HEK293 (cell line): ENCODE measurements around the gene DPYD.

Experiments used
- CTCF ChIA-PET: fragments of 350-600 bp; formaldehyde crosslinking; extraction: SDS; loops from one replicate; lab custom pipeline; 2021; ENCODE audit warnings: antibody characterized with exemption; lab: Yijun Ruan, JAX
- POLR2A ChIA-PET: fragments of 300-600 bp; formaldehyde crosslinking; extraction: SDS; loops from one replicate; lab custom pipeline; 2020; ENCODE audit warnings: antibody characterized with exemption, inconsistent platforms; lab: Yijun Ruan, JAX
- H3K27ac ChIP-seq: fragments of 200-500 bp; sonication (Bioruptor generic); 2 replicates; pipeline ENCODE4 v1.5.1; 2014; ENCODE audit warnings: low read depth, low read length, control low read depth, inconsistent platforms; ENCODE audit errors: extremely low read depth
- H3K36me3 ChIP-seq, 2 experiments: fragments of 200-500 bp in 1 of 2; sonication (Bioruptor generic) in 1 of 2; 1 replicate in 1 of 2; 2 replicates in 1 of 2; pipeline ENCODE4 v1.5.1; 2014 to 2017; ENCODE audit warnings: inconsistent platforms in 2 of 2, low read length in 2 of 2; ENCODE audit not compliant: control insufficient read depth in 2 of 2, insufficient read depth in 1 of 2
- H3K4me1 ChIP-seq: fragments of 200-500 bp; sonication (Bioruptor generic); 2 replicates; pipeline ENCODE4 v1.5.1; 2014; ENCODE audit warnings: mild to moderate bottlenecking, low read length, inconsistent platforms; ENCODE audit not compliant: control insufficient read depth, insufficient read depth
- H3K4me3 ChIP-seq: 2 replicates; pipeline ENCODE4 v1.5.1; 2011; ENCODE audit warnings: low read depth, mild to moderate bottlenecking, control low read depth, low read length, moderate library complexity
- H3K9me3 ChIP-seq: fragments of 200-500 bp; sonication (Bioruptor generic); 2 replicates; pipeline ENCODE4 v1.5.1; 2014; ENCODE audit warnings: low read depth, low read length, inconsistent platforms; ENCODE audit not compliant: control insufficient read depth, insufficient read depth
- KLF7 ChIP-seq: fragments of 450-650 bp; formaldehyde crosslinking; IDR thresholded peaks from 2 replicates; pipeline ENCODE4 v1.5.1; 2016; ENCODE audit warnings: missing biosample characterization, missing genetic modification characterization, borderline replicate concordance
- MZF1 ChIP-seq: fragments of 450-650 bp; formaldehyde crosslinking; IDR thresholded peaks from 2 replicates; pipeline ENCODE4 v1.5.1; 2017; ENCODE audit warnings: missing biosample characterization, missing genetic modification characterization, borderline replicate concordance
- SP7 ChIP-seq: fragments of 450-650 bp; formaldehyde crosslinking; IDR thresholded peaks from 2 replicates; pipeline ENCODE4 v1.5.1; 2016; ENCODE audit warnings: missing biosample characterization, missing genetic modification characterization
- ZBTB44 ChIP-seq: fragments of 450-650 bp; IDR thresholded peaks from 2 replicates; pipeline ENCODE4 v1.5.1; 2018; ENCODE audit warnings: missing biosample characterization, mild to moderate bottlenecking, missing genetic modification characterization
- ZBTB8A ChIP-seq: fragments of 450-650 bp; formaldehyde crosslinking; IDR thresholded peaks from 2 replicates; pipeline ENCODE4 v1.5.1; 2016; ENCODE audit warnings: missing biosample characterization, missing genetic modification characterization
- ZFP37 ChIP-seq: fragments of 450-650 bp; formaldehyde crosslinking; IDR thresholded peaks from 2 replicates; pipeline ENCODE4 v1.5.1; 2016; ENCODE audit warnings: missing biosample characterization, missing genetic modification characterization
- ZNF112 ChIP-seq: fragments of 450-650 bp; formaldehyde crosslinking; IDR thresholded peaks from 2 replicates; pipeline ENCODE4 v1.5.0; 2017; ENCODE audit warnings: missing biosample characterization, missing genetic modification characterization
- ZNF2 ChIP-seq: fragments of 450-650 bp; formaldehyde crosslinking; IDR thresholded peaks from 2 replicates; pipeline ENCODE4 v1.5.1; 2016; ENCODE audit warnings: missing biosample characterization, missing genetic modification characterization
- ZNF266 ChIP-seq: fragments of 450-650 bp; formaldehyde crosslinking; IDR thresholded peaks from 2 replicates; pipeline ENCODE4 v1.5.1; 2016; ENCODE audit warnings: missing biosample characterization, missing genetic modification characterization, low read depth
- ZNF280C ChIP-seq: fragments of 450-650 bp; formaldehyde crosslinking; IDR thresholded peaks from 2 replicates; pipeline ENCODE4 v1.5.1; 2016; ENCODE audit warnings: missing biosample characterization, missing genetic modification characterization
- ZNF426 ChIP-seq: fragments of 450-650 bp; formaldehyde crosslinking; IDR thresholded peaks from 2 replicates; pipeline ENCODE4 v1.5.1; 2017; ENCODE audit warnings: missing biosample characterization, missing genetic modification characterization, mild to moderate bottlenecking, inconsistent platforms, moderate library complexity
- ZNF510 ChIP-seq: fragments of 450-650 bp; formaldehyde crosslinking; IDR thresholded peaks from 2 replicates; pipeline ENCODE4 v1.5.1; 2018; ENCODE audit warnings: mild to moderate bottlenecking, missing genetic modification characterization, missing biosample characterization; ENCODE audit not compliant: insufficient replicate concordance
- ZNF621 ChIP-seq: fragments of 450-650 bp; formaldehyde crosslinking; IDR thresholded peaks from 2 replicates; pipeline ENCODE4 v1.5.1; 2017; ENCODE audit warnings: missing biosample characterization, missing genetic modification characterization
- ZNF626 ChIP-seq: fragments of 450-650 bp; sonication (Bioruptor Pico); formaldehyde crosslinking; IDR thresholded peaks from 2 replicates; pipeline ENCODE4 v1.5.1; 2018; ENCODE audit warnings: missing biosample characterization, missing genetic modification characterization, inconsistent platforms
- ZNF704 ChIP-seq: fragments of 450-650 bp; formaldehyde crosslinking; IDR thresholded peaks from 2 replicates; pipeline ENCODE4 v1.5.1; 2016; ENCODE audit warnings: missing biosample characterization, missing genetic modification characterization
- ZNF837 ChIP-seq: fragments of 450-650 bp; formaldehyde crosslinking; IDR thresholded peaks from 2 replicates; pipeline ENCODE4 v1.5.1; 2016; ENCODE audit warnings: missing biosample characterization, missing genetic modification characterization
- TF ChIP-seq, protein P1 (sequence below): fragments of 450-650 bp; formaldehyde crosslinking; IDR thresholded peaks from 2 replicates; pipeline ENCODE4 v1.5.0; 2017; ENCODE audit warnings: missing biosample characterization, missing genetic modification characterization, borderline replicate concordance
- TF ChIP-seq, protein P2 (sequence below): fragments of 450-650 bp; formaldehyde crosslinking; IDR thresholded peaks from 2 replicates; pipeline ENCODE4; 2016; ENCODE audit warnings: missing biosample characterization, missing genetic modification characterization
- TF ChIP-seq, protein P3 (sequence below): fragments of 450-650 bp; formaldehyde crosslinking; conservative IDR thresholded peaks from 2 replicates; pipeline ENCODE4 v1.5.1; 2016; ENCODE audit warnings: low read depth, missing biosample characterization, missing genetic modification characterization
- TF ChIP-seq, protein P4 (sequence below): IDR thresholded peaks from 2 replicates; pipeline ENCODE4 v1.6.1; 2011; ENCODE audit warnings: mild to moderate bottlenecking, low read depth, low read length, borderline replicate concordance
- TF ChIP-seq, protein P5 (sequence below): fragments of 450-650 bp; formaldehyde crosslinking; IDR thresholded peaks from 2 replicates; pipeline ENCODE4 v1.5.1; 2016; ENCODE audit warnings: missing biosample characterization, missing genetic modification characterization

DPYD gene

GRCh38 chr1:97383797-97384196, 537.0 kb downstream of the DPYD start:
- Histone ChIP-seq H3K36me3 (no peaks in the 10 kb centered on the region), H3K27ac (no peak overlapping the region), H3K9me3 (no peaks in the 10 kb centered on the region), H3K4me1 (no peaks in the 10 kb centered on the region), H3K4me3 (no peak overlapping the region)
- CTCF ChIA-PET = interaction anchor here (0.6 to 0.7 kb wide), 2 partner anchors 16 to 18 kb away, joined by 3 to 4 read pairs; no protein-coding TSS in a partner anchor
- POLR2A ChIA-PET = no interaction called here
- TF ChIP-seq, protein P1, sequence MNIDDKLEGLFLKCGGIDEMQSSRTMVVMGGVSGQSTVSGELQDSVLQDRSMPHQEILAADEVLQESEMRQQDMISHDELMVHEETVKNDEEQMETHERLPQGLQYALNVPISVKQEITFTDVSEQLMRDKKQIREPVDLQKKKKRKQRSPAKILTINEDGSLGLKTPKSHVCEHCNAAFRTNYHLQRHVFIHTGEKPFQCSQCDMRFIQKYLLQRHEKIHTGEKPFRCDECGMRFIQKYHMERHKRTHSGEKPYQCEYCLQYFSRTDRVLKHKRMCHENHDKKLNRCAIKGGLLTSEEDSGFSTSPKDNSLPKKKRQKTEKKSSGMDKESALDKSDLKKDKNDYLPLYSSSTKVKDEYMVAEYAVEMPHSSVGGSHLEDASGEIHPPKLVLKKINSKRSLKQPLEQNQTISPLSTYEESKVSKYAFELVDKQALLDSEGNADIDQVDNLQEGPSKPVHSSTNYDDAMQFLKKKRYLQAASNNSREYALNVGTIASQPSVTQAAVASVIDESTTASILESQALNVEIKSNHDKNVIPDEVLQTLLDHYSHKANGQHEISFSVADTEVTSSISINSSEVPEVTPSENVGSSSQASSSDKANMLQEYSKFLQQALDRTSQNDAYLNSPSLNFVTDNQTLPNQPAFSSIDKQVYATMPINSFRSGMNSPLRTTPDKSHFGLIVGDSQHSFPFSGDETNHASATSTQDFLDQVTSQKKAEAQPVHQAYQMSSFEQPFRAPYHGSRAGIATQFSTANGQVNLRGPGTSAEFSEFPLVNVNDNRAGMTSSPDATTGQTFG = no peak
- TF ChIP-seq ZNF621 (tag by site-specific recombination) = no peak
- TF ChIP-seq ZNF704 (tag by site-specific recombination) = no peak
- TF ChIP-seq ZBTB8A (tag by site-specific recombination) = no peak
- TF ChIP-seq ZNF510 (tag by site-specific recombination) = no peak
- no peak for TF ChIP-seq MZF1 (tag by site-specific recombination)
- TF ChIP-seq ZNF2 (tag by site-specific recombination) = no peak
- TF ChIP-seq, protein P2, sequence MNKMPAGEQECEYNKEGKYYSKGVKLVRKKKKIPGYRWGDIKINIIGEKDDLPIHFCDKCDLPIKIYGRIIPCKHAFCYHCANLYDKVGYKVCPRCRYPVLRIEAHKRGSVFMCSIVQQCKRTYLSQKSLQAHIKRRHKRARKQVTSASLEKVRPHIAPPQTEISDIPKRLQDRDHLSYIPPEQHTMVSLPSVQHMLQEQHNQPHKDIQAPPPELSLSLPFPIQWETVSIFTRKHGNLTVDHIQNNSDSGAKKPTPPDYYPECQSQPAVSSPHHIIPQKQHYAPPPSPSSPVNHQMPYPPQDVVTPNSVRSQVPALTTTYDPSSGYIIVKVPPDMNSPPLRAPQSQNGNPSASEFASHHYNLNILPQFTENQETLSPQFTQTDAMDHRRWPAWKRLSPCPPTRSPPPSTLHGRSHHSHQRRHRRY = no peak
- no peak for TF ChIP-seq ZNF426 (tag by site-specific recombination)

GRCh38 chr1:97382206-97382605, 538.6 kb downstream of the DPYD start:
- Histone ChIP-seq H3K27ac (no peak overlapping the region), H3K4me3 (no peak overlapping the region), H3K9me3 (no peaks in the 10 kb centered on the region), H3K36me3 (no peaks in the 10 kb centered on the region), H3K4me1 (no peaks in the 10 kb centered on the region)
- ChIA-PET POLR2A (no interaction called here), CTCF (no interaction called here)
- TF ChIP-seq ZNF837 (tag by site-specific recombination) = no peak
- no peak for TF ChIP-seq ZNF266 (tag by site-specific recombination)
- TF ChIP-seq, protein P3, sequence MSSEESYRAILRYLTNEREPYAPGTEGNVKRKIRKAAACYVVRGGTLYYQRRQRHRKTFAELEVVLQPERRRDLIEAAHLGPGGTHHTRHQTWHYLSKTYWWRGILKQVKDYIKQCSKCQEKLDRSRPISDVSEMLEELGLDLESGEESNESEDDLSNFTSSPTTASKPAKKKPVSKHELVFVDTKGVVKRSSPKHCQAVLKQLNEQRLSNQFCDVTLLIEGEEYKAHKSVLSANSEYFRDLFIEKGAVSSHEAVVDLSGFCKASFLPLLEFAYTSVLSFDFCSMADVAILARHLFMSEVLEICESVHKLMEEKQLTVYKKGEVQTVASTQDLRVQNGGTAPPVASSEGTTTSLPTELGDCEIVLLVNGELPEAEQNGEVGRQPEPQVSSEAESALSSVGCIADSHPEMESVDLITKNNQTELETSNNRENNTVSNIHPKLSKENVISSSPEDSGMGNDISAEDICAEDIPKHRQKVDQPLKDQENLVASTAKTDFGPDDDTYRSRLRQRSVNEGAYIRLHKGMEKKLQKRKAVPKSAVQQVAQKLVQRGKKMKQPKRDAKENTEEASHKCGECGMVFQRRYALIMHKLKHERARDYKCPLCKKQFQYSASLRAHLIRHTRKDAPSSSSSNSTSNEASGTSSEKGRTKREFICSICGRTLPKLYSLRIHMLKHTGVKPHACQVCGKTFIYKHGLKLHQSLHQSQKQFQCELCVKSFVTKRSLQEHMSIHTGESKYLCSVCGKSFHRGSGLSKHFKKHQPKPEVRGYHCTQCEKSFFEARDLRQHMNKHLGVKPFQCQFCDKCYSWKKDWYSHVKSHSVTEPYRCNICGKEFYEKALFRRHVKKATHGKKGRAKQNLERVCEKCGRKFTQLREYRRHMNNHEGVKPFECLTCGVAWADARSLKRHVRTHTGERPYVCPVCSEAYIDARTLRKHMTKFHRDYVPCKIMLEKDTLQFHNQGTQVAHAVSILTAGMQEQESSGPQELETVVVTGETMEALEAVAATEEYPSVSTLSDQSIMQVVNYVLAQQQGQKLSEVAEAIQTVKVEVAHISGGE (tag by site-specific recombination) = no peak
- TF ChIP-seq, protein P4, sequence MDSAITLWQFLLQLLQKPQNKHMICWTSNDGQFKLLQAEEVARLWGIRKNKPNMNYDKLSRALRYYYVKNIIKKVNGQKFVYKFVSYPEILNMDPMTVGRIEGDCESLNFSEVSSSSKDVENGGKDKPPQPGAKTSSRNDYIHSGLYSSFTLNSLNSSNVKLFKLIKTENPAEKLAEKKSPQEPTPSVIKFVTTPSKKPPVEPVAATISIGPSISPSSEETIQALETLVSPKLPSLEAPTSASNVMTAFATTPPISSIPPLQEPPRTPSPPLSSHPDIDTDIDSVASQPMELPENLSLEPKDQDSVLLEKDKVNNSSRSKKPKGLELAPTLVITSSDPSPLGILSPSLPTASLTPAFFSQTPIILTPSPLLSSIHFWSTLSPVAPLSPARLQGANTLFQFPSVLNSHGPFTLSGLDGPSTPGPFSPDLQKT = no peak
- no peak for TF ChIP-seq ZNF280C (tag by site-specific recombination)
- no peak for TF ChIP-seq ZBTB44 (tag by site-specific recombination)
- TF ChIP-seq, protein P5, sequence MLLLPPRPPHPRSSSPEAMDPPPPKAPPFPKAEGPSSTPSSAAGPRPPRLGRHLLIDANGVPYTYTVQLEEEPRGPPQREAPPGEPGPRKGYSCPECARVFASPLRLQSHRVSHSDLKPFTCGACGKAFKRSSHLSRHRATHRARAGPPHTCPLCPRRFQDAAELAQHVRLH (tag by site-specific recombination) = no peak
- TF ChIP-seq KLF7 (tag by site-specific recombination) = no peak
- no peak for TF ChIP-seq ZFP37 (tag by site-specific recombination)
- TF ChIP-seq SP7 (tag by site-specific recombination) = no peak
- no peak for TF ChIP-seq ZNF112 (tag by site-specific recombination)
- no peak for TF ChIP-seq ZNF626
